Upper lobe of right lung (tissue), 1 donor: Measurements from ENCODE around the gene CPNE7. TPM values are rescaled to one million over a fixed set of nuclear protein-coding genes. Genes with fewer than 3 reads are reported as not detected.

ENCODE experiments used
- ATAC-seq: fragments of 200-7000 bp; cut with Tn5 transposase; one replicate; pipeline ENCODE4 v1.9.1; 2020; ENCODE audit warnings: mild to moderate bottlenecking, moderate library complexity
- DNase-seq: peaks from one replicate; pipeline ENCODE4 v3.0.0-alpha.2; 2020
- H3K27ac ChIP-seq: fragments of 200-600 bp; one replicate; pipeline ENCODE4 v1.8.0; 2022
- H3K27me3 ChIP-seq: fragments of 200-600 bp; one replicate; pipeline ENCODE4 v1.8.0; 2022; ENCODE audit warnings: mild to moderate bottlenecking
- H3K36me3 ChIP-seq: fragments of 200-600 bp; one replicate; pipeline ENCODE4 v1.8.0; 2022
- H3K4me1 ChIP-seq: fragments of 200-600 bp; one replicate; pipeline ENCODE4 v1.8.0; 2022
- H3K4me3 ChIP-seq: fragments of 200-600 bp; one replicate; pipeline ENCODE4 v1.8.0; 2022; ENCODE audit warnings: mild to moderate bottlenecking
- H3K9me3 ChIP-seq: fragments of 200-600 bp; one replicate; pipeline ENCODE4 v1.8.0; 2022
- CTCF ChIP-seq: fragments of 200-600 bp; IDR thresholded peaks from one replicate; pipeline ENCODE4 v1.8.0; 2022; ENCODE audit warnings: antibody characterized with exemption
- intact Hi-C: fragments of 100-400 bp; cut with DNase I; formaldehyde crosslinking; loops from one replicate; pipeline ENCODE4 v1.11.0; 2022
- long read RNA-seq: library from polyadenylated mRNA; unstranded; transcript quantifications from one replicate; pipeline ENCODE4 v2.0.0, GENCODE V29; 2021
- total RNA-seq: library from RNA; stranded (reverse); fragmentation: NEBNext Ultra II Directional; extraction: Animal tissue kit (Norgen Biotek cat#: 25700); gene quantifications from one replicate; pipeline ENCODE4 v1.2.1, GENCODE V29; 2021
- donor health status: DM: no; HTN: yes; CAD: no; lungs with severe emphysema.

The CPNE7 gene
- total RNA-seq, result 4.8 TPM
- long read RNA-seq, transcript CPNE7-202 (15 exons, 2,409 nt), result major isoform, 6 of 10 reads
- long read RNA-seq, partial matches to known transcripts, result 1 of 10 reads
- long read RNA-seq, other reads (novel, unspliced or antisense), result 3 of 10 reads

GRCh38 chr16:89575247-89576152, at the start of gene CPNE7:
TSS of gene CPNE7 (plus strand) at chr16:89575758. CDS start at chr16:89575898, 140 bp downstream.
- intact Hi-C loops, result no loop called here
- H3K9me3 ChIP-seq, result no peaks in the 10 kb centered on the region
- H3K27ac ChIP-seq, result no peak within 1 kb of the TSS
- H3K4me1 ChIP-seq, result peaks cover 12% of the 10 kb centered on the region
- ATAC-seq (peak; percentile 13), DNase-seq (no peak)
- H3K27me3 ChIP-seq, result peaks cover 28% of the 10 kb centered on the region
- peak within 1 kb of the TSS; percentile 41 for H3K4me3 ChIP-seq
- H3K36me3 ChIP-seq, result no peaks in the 10 kb centered on the region
- no peak for TF ChIP-seq CTCF

DNA sequence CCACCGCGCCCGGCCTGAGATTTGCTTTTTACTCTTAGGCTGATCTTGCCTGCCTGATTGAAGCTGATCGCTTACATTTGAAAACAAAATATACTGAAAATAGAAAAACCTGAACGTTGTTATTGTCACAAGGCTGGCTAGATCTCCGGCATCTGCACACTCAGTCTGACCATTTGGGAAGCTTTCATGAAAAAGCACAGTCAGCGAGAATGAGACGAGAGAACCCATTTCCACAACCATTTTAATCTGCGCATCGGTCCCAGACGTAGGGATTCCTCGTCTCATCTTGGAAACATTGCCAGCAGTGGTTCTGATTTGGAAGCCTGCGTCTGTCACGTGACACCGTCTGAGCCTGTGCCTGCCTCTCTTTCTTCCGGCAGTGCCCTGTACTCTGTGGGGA, 46.5 kb upstream of the CPNE7 start:
- H3K27me3 ChIP-seq, result no peaks in the 10 kb centered on the region
- no peak overlapping the region for H3K27ac ChIP-seq
- ATAC-seq (no peak), DNase-seq (no peak)
- no peak overlapping the region for H3K4me3 ChIP-seq
- intact Hi-C loops, result no loop called here
- no peaks in the 10 kb centered on the region for H3K9me3 ChIP-seq
- TF ChIP-seq CTCF, result no peak
- peaks cover 92% of the 10 kb centered on the region for H3K36me3 ChIP-seq
- H3K4me1 ChIP-seq, result peaks cover 3% of the 10 kb centered on the region

DNA sequence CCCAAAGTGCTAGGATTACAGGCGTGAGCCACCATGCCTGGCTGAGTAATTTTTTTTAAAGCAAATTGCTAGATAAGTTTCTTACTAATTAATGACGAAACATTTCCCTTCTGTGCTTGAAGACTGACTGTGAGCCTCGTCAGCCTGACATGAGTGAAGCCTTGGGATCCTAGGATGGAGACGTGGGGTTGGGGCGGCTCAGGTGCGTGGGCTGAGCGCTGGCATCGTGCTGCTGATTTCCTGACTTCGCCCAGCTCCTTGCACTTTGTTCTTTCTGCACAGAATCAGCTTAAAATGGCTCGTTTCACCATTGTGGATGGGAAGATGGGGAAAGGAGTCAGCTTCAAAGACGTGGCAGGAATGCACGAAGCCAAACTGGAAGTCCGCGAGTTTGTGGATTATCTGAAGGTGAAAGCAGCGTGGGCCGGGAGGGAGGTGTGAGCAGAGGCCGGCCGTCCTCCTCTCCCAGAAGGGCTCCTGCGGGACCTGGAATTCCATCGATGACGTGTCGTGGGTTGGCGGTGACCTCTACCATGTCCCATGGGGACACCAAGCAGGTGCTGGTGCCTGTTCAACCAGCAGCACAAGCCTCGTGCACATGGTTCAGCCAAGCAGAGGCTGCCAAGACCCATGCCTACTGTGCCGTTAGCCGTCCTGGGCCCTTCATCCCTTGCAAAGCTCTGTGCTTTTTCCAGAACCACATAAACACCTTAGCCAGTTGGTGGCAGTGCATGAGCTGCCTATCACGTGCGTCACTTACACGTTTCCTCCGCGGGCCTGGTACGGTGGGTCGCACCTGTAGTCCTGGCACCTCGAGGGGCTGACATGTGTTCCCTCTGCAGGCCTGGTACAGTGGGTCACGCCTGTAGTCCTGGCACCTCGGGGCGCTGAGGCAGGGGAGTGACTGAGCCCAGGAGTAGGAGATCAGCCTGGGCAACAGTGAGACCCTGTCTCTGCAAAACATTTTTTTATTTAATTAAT, 44.9 kb upstream of the CPNE7 start:
- H3K36me3 ChIP-seq, result peaks cover 87% of the 10 kb centered on the region
- DNase-seq (no peak), ATAC-seq (no peak)
- no peak overlapping the region for H3K4me3 ChIP-seq
- no peaks in the 10 kb centered on the region for H3K27me3 ChIP-seq
- no peak for TF ChIP-seq CTCF
- no peaks in the 10 kb centered on the region for H3K9me3 ChIP-seq
- intact Hi-C loops, result no loop called here
- H3K4me1 ChIP-seq, result peaks cover 13% of the 10 kb centered on the region
- H3K27ac ChIP-seq, result no peak overlapping the region

DNA sequence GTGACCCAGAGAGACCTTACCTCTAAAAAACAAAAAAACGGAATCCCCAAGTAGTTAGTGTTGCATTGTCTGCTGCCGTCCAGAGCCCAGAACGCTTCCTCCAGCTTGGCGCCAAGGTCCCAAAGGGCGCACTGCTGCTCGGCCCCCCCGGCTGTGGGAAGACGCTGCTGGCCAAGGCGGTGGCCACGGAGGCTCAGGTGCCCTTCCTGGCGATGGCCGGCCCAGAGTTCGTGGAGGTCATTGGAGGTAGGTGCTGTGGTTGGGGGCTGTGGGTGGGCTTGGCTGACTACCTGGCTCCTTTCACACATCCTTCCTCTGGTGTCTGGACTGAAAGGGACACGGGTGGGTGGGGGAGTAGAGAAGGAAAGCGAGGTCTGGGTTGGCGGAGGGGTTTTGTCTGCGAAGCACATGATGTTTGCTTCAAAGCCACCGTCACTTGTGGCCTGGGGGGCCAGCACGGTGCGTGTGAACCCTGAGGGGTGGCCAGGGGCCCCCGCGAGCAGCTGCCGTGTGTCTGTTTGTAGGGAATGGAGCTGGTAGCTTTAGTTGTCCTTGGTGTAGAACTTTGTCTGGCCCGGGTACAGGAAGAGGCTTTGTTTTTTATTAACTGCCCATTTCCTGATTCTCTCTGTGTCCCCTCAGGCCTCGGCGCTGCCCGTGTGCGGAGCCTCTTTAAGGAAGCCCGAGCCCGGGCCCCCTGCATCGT, 43.6 kb upstream of the CPNE7 start:
- Histone ChIP-seq H3K4me1 (peaks cover 13% of the 10 kb centered on the region), H3K36me3 (peaks cover 81% of the 10 kb centered on the region), H3K27ac (peak overlapping the region; percentile 17), H3K9me3 (no peaks in the 10 kb centered on the region), H3K4me3 (no peak overlapping the region), H3K27me3 (no peaks in the 10 kb centered on the region)
- no peak for DNase-seq
- intact Hi-C loops, result no loop called here
- no peak for ATAC-seq
- TF ChIP-seq CTCF, result no peak

- Histone ChIP-seq H3K27ac (peak overlapping the region; percentile 28), H3K27me3 (no peaks in the 10 kb centered on the region), H3K9me3 (no peaks in the 10 kb centered on the region), H3K4me3 (no peak overlapping the region), H3K4me1 (peaks cover 13% of the 10 kb centered on the region), H3K36me3 (peaks cover 74% of the 10 kb centered on the region)
- ATAC-seq (peak; percentile 85), DNase-seq (no peak)
- no peak for TF ChIP-seq CTCF
- intact Hi-C loops, result no loop called here
Observed at GRCh38 chr16:89534252-89534756, 41.3 kb upstream of the CPNE7 start.
